NAMALWA (cell line): ENCODE data around the gene MPO.

Experiments used
- DNase-seq: peaks from one replicate; pipeline ENCODE4 v3.0.0-alpha.2; 2015; ENCODE audit warnings: low spot score

MPO gene

DNA sequence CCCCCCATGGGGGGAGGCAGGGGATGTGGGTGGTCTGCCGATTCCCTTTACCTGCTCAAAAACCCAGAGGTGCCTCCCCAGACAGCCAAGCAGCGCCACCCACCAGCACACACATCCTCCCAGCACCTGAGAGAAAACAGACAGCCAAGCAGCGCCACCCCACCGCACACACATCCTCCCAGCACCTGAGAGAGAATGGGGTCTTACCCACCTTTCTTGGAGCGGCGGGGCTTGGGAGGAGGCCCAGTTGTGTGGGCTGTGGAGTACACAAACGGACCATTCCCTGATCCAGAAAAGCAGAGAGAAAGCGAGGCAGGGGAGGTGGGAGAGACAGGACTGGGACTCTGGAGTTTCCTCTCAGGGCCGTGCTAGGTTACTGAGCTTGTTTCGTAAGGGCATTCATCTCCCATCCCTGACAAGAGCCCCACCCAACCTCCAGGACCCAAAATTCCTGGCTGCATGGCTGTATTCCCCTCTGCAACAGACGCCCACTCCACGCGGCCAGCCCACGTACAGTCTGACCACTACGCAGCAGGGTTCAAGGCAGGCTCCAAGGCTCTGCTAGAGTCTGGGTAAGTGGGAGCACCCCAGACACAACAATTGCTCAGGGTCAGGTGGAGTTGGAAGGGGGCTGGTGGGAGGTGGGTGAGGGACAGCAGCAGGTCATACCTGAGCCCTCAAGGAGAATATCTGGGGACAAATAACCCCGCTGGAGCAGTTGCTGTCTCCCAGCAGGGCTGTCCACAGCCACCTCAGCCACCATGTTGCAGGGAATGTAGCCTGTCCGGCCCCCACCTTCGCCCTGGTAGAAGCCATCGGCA lies 25.6 kb upstream of the MPO start:
- no peak for DNase-seq

DNA sequence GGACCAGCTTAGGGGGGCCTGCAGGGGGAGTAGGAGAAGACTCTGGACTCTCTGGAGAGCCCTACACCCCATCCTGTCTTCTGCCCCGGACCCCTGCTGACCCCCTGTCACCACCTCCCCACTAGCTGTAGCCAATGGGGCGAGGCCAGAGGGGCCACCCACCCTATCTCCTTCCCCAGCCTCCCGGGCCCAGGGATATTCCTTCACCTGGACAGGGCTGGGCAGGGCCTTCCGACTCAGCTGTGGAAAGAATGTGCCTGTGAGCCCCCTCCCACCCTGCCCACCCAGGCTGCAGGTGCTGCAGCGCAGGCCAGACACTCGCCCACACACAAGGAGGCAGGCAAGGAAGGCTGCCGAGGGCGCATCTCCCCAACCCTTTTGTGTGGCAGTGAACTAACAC lies 24.9 kb upstream of the MPO start:
- DNase-seq = no peak

DNA sequence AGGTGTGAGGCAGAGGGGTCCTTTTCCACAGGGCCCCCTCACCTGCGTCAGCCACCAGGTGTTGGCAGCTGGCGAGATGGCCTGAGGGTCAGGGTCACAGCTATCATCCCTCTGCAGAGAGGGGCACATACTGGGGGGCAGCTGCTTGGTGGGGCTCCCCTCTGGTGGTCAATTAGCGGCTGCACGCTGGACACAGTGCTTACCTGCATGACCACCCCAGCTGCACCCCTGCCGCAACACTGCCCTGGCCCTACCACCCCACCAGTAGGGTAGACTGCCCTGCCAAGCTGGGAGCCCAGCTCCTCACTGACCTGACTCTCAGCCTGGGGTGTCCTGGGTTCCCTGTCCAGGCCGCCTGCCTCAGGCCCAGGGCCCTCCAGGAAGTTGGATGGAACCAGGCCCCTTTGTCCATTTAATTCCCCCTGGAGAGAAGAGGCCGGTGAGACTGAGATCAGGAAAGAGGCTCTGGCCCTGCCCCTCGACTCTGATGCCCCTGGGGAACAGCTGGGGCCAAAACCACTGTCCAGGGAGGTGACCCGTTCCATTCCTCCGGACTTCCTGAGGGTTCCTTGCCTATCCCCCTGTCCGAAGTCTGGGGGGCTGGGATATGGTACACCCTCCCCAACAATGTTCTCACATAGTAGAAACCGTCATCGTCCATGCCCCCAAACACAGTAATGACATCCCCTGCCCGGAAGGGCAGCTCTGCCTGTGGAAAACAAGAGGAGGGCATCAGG lies 24.2 kb upstream of the MPO start:
- no peak for DNase-seq

DNA sequence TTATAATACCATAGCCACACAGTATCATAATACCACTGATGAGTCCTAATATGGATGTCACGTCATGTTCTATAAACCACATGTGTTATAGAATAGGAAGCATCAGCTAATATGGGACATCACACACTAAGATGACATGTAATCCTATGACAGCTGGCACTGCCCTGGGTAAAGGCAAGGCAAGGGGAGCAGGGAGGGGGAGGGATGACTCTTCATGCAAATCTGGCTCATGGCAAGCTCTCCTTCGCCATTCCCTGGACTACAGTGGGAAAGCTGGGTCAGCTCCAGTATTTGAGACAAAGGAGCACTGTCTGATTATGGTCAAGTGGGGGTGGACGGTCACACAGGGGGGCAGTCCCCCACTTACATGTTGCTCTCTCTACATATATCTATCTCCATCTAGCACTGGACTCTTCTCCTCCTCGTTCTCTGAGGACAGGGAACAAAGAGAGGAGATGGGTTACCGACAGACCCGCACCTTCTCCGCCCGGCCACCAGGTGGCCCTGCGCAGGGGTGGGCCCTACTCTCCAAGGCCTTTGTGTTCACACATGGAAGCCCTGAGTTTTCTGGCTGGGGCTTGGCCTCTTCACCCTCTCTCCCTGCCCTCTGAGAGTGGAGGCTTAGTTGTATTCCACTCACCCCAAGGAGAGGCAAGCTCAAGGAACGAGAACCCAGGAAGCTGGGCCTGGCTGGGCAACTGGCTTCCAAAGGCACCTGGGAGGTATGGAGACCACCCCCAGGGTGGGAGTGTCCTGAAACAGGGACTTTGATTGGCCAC lies 23.4 kb upstream of the MPO start:
- peak; percentile 79 for DNase-seq

DNA sequence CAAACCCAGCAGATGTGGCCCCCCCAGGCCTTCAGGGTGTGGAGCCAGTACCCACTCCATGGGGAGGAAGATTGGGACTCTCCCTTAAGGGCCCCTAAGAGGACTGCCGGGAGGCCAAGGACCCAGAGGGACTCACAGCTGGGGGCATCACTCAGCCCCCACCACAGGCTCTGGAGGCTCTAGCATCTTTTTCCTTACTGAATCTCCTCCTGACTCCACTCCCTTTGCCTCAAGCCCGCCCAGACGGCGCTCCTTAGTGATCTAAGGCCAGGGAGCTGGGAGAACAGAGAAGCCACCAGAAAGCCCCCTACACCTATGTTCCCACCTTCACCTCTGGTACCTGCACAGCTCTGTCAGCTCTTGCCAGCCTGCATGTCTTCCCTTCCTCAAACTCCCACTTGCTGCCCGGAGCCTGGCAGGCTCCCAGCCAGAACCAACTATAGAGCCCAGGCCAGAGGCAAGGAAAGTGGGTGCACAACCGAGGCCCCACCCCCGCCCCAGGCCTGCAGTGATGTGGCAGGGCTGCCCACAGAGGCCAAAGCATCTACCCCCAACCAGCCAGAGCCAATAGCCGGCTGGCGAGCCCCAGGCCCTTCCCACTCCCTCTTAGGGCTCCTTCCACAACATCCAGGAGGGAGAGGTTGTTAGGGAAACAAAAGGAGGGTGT lies 22.3 kb upstream of the MPO start:
- no peak for DNase-seq

DNA sequence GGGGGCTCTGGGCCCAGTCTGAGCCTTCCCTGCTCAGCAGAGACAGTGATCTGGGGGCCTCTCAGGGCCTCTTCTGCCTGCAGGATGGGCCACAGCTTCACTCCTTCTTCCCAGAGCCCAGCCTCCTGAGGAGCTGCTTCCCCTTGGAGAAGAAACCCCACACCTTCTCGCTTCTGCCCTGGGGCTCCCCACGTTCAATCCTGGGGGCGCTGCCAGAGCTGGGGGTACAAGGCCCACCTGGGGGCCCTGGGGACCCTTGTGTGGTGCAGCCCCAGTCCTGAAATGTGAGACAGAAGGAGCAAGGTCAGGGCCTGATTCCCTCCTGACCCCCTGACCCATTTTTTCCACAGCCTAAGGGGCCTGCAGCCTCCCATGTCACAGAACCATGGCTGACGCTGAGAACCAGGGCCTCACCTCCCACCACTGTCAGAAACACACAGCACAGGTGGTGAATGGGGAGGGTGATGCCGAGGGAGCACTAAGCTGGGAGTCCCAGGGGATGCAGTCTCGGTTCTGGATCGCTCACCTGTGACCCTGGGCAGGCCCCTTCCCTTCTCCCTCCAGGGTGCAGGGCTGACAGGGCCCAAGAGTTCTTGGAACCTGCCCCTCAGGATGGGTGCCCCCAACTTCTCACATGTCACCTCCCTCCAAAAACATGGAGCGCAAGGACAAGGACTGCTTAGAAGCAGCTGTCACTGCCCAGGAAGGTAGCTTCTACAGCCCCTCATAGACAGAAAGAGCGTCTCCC lies 21.6 kb upstream of the MPO start:
- DNase-seq = no peak

DNA sequence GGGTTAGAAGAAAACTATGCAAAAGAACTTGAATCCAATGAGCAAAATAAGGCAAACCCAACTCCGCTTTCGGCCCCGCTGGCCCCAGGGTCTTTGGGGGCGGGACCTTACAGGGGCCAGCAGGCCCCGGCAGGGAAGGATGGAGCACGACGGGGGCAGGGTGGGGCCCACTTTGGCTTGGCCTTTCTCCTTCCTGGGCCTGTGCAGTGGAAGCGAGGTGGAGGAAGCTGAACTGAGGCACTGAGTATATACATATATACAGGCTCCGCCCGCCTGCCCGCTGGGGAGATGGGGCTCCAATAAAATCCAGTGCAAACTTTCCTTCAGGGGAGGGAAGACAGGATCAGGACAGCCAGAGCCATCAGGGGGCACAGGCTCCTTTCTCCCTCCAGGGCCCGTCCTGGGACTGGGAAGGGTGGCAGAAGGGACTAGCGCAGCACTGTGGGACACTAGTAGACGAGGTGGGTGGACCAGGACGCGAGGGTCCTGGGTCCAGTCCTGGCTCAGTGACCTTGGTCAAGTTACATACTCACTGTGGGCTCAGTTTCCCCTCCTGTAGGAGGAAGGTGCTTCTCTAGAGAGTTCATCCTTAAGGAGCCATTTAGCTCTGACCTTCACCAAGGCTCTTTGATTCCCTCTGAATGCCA lies 20.9 kb upstream of the MPO start:
- DNase-seq = no peak

DNA sequence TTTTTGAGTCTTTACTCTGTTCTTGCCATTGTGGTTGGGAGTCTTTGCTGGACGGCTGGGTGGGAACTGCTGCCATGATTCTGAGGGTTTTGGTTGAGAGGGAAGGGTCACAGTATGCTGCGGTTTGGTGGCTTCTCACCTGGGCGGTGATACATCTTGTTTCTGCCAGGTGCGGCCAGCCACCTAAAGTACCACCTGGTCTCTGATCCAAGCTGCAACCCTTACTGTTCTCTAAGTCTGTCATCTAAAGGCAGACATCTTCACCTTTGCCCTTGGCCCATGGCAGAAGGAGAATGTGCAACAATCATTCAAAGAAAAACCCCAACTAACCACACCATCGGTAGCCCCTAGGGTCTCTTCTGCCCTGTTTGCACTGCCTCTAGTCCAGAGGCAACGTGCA lies 19.6 kb upstream of the MPO start:
- DNase-seq = no peak

DNA sequence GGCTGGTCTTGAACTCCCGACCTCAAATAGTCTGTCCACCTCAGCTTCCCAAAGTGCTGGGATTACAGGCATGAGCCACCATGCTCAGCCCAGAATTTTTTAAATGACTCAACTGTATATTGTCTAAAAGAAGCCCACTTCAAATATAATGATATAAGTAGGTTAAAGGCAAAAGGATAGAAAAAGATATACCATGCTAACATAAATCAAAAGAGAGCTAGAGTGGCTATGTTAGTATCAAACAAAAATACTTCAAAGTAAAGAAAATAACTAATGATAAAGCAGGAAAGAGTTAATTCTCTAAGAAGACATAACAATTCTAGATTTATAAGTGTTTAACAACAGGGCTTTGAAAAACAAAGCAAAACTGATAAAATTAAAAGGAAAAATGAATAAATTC lies 13.3 kb upstream of the MPO start:
- DNase-seq = no peak

DNA sequence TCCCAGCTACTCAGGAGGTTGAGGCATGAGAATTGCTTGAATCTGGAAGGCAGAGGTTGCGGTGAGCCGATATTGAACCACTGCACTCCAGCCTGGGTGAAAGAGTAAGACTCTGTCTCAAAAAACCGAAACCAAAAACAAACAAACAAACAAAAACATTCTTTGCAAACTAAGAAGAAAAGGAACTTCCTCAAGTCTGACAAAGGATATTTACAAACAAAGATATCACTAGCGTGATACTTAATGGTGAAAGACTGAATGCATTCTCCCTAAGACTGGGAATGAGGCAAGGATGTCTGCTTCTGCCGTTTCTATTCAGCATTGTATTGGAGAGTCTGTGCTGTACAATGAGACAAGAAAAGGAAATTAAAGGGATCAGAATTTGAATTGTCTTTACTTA lies 10.5 kb upstream of the MPO start:
- DNase-seq = no peak

DNA sequence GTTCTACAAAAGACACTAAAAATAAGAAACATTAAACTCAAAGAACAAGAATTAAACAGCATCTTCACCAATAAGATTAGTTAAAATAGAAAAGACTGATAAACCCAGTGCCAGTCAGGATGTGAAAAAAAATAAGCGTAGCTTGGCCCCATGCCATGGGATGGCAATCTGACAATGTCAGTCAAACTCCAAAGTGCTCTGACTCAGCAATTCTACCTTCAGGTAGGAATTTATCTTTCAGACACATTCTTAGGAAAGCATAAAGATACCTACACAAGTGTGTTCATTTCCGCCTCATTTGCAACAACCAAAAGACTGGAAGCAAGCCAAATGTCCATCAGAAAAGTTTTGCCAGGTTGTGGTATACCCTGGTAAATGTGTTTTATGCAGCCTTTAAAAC lies 9.1 kb upstream of the MPO start:
- DNase-seq = no peak

DNA sequence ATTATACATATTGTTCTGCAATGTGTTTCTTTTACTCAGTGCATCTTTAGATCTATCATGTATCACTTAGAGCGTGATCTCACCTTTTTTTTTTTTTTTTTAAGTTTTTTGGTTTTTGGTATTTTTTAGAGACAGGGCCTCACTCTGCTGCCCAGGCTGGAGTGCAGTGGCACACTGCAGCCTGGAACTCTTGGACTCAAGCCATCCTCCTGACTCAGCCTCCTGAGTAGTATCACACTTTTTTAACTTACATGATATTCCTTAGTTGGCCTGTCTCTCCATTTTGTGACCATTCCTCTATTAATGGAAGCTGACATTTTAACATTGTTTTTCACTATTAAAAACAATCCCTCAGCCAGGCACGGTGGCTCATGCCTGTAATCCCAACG lies 4.7 kb upstream of the MPO start:
- no peak for DNase-seq

DNA sequence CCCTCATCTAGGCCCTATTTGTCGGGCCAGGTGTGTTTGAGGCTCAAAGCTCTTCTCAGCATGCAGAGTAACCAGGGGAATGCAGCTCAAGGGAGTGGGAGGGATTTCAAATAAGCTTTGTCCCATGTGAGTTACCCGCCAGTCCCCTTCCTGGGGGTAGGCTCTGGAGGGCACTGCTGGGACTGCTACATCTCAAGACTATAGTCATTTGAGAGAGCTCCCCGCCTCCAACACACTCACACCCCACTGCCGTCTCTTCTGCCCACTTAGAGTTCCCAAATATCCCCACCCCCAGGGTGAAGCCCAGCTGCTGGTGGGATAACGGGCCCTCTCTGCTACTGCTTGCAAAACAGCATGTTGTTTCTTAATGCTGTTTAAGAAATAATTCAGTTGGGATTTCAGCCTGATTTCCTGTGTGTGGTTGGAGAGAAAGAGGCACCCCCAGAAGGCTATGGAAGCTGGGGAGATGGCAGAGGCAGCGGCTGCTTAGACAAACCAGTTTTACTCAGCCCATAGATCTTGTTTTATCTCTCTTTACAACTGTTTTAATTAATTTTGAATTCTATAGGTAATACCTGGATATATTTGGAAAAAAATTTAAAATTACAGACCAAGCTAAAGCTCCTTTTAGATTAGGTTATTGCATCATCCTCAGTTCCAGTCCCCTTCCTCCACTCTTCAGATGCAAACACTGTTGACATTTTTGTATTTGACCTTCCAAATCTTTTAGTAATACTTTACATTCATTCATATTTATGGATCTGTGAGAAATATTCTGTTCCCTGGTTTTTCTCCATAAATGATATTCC lies 4.1 kb upstream of the MPO start:
- DNase-seq = no peak

DNA sequence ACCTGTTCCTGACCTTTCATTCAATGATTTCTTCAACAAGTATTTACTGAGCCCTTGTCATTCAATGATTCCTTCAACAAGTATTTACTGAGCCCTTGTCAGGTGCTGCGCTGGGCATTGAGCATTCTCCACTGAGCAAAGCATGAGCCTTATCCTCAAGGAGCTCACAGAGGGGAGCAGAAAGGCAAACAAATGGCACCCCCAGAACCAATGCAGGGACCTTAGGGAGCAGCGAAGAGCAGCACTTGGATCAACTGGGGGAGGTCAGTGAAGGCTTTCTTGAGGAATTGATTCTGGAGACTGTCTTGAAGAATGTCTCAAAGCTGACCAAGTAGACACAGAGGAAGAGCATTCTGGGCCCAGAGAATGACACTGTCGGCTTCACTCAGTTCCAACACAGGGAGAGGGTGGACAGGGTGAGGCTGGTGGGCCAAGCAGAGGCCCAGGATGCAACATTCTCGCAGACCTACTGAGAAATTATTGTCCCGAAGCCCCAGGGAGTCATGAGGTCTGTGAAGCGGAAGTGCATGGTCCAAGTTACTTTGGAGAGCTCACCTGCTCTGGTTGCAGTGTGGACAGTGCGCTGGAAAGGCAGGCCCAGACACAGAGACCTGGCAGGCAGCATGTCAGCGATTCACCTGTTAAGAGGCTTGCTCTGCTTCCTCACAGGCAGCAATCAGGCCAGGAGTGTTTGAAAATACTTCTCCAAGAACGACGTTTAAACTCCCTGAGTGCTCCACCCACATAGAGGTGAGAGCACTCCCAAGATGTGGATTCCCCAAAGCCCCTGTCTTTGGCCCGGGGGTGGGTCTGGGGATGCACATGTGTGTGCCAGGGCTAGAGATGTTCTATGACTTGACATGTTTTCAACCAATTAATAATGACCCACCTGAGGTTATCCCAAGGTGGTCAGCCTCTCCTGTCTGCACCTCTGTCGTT lies 3.2 kb upstream of the MPO start:
- no peak for DNase-seq

DNA sequence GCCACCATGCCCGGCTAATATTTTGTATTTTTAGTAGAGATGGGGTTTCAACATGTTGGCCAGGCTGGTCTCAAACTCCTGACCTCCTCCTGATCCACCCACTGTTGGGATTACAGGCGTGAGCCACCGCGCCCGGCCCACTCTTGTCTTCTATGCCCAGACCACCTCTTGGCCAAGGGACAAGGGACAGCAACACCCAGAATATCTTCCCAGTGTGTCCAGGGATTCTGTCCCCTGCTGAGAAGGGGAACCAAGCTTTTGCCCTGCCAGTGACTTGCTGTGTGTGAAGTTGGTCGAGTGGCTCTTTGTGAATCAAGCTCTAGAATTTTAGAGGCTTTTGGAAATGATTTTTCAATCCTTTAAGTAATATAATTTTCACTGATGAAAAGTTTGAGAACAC lies 1.7 kb upstream of the MPO start:
- no peak for DNase-seq

DNA sequence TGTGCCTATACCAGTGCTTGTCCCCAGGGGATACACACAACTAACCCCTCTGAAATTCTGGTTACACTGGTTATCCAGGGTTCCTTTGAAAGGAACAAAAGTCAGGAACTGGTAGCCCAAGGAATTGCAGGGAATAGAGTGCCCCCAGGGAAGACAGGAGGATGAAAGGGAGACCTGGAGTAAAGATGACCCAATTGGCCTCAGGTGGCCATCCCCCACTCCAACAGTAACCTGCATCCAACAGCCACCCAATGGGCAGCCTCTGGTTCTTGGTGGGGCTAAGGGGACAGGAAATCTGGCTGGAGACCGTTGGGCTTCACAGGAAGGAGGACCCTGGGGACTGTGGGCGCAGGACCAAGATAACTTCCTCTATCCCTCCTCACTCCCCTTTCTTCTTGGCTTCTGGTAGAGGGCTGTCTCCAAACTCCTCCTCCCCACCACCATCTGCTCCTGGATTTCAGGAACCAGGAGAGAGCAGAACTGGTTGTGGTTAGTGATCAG lies 826 bp upstream of the MPO start:
- DNase-seq = no peak

DNA sequence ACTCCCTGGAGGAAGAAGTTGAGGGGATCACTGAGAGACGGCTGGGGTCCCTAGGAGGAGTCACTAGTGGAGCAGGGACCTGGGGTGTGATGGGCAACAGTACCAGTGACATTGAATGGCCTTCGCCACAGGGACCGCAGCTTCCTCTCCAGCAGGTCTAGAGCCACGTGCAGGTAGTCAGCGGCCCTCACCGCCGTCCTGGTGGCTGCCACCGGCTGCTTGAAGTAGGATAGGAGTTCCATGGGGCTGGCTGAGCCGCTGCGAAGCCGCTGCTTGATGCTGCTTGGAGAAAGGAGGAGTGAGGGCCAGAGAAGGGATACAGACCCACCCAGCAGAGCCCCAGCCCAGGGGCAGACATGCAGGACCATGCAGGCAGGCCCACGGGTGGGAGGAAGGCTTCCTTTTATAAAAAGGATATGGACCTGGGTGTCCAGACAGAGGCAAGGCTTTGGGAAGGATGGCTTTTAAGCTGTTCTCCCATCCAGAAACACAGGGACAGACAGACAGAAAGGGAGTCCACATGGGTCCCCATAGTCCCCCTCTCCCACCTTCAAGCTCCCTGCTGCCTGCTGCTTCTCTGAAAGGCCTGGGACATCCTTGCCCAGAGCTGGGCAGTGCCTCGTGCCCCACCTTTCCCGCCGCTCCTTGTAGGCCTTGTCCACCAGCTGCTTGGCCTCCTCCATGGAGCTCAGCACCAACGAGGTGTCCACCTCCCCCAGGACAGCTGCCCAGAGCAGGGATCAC lies 827 bp downstream of the MPO start:
- DNase-seq = no peak

DNA sequence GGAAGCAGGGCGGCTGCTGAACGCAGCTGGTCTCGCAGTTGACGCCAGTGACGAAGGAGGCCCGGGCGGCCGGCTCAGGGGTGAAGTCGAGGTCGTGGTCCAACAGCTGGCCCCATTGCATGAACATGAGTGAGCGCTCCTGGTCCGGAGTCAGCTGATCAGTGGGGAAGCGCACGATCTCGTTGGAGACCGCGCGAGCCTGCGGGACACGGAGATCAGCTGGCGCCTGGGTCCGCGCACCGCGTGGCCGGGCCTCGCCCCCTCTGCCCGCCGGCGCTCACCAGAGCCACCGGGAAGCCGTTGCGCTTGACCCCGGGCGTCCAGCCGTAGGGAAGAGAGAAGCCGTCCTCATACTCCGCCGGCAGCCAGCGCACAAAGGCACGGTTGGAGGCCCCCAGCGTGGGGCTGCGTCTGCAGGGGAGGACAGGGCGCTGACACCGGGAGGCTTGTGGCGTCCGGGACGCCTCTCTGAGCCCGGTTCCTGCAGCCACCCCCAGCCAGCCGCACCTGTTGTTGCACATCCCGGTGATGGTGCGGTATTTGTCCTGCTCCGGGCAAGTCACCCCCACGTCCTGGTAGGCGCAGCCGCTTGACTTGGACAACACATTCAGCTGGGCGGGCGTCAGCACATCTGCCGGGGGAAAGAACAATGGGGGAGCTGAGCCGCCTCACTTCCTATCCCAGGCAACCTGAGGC lies 1.6 kb downstream of the MPO start:
- DNase-seq = no peak
